GM10266 (cell line): ENCODE data around the gene ZNF516.

Experiments used
- DNase-seq: peaks from one replicate; pipeline ENCODE4 v3.0.0; 2012; ENCODE audit errors: extremely low spot score
- CTCF ChIP-seq: IDR thresholded peaks from 2 replicates; pipeline ENCODE4 v1.5.1; 2012; ENCODE audit warnings: mild to moderate bottlenecking, low read depth; ENCODE audit not compliant: control insufficient read depth, insufficient read depth; ENCODE audit errors: missing control alignments

Gene ZNF516

GRCh38 chr18:76499021-76499420 lies 4.0 kb upstream of the ZNF516 start:
- TF ChIP-seq CTCF = no peak
- no peak for DNase-seq

DNA sequence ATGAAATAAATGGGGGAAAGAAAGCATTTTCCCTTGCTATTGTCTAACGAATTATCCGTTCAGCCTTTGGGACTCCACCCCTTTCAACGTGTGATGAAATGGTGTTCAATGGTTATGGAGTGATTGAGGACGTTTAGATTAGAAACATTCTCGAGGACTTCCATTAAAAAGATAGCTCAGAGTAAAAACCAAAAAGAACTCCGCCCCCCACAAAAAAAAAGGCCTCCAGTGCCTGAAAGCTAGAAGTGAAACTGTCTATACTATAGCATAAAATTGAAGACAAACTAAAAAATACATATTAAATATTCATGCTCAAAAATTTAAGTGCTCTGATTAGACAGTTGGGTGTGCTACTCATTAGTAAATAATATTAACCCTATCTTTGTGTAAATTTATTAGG lies 3.0 kb upstream of the ZNF516 start:
- DNase-seq = no peak

GRCh38 chr18:76497021-76497420 lies 2.0 kb upstream of the ZNF516 start:
- no peak for TF ChIP-seq CTCF
- DNase-seq = no peak

More for the DNA sequence above, 3.0 kb upstream of the ZNF516 start:
- no peak for TF ChIP-seq CTCF

GRCh38 chr18:76496194-76496890 lies 1.3 kb upstream of the ZNF516 start:
- peak; percentile 40 for DNase-seq
- TF ChIP-seq CTCF = no peak

- no peak for TF ChIP-seq CTCF
- DNase-seq = peak; percentile 61
Observed at GRCh38 chr18:76495435-76496193, 572 bp upstream of the ZNF516 start.

DNA sequence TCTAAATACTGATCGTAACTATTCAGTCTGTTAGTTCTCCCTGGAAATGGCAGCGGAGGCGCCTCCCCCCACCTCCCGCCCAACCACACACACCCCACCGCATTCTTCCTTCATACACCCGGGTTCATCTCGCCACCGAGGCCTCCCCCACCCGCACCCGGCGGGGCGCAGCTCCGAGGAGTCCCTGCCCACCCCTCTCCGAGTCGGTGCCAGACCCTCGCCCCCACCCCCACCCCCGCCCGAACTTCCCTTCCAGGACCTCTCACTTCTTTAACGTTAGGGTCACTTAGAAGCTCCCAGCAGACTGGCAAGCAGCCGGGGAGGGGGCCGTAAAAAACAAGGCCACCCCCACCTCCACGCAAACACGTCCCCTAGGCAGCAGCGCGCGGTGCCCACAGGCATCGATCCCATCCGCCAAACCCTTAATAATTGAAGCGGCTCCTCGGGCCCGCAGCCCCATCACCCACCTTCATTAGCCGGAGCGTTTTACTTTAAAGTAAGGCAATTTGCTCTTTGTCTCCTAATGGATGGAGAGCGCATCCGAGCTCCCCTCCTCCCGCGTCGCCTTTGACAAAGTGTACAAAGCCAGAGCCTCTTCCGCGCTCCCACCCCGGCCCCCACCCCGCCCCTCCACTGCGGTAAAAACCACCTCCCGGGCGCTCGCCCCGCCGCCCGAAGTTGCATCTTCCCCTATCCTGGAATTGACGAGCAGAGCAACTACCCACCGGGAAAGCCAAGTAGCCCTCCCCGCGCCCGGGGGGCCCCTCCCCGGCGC lies 624 bp downstream of the ZNF516 start:
- DNase-seq = peak; percentile 35
- TF ChIP-seq CTCF = no peak
